ENCODE results near the gene S100B.

Gene S100B

GRCh38 chr21:46626975-46627501 lies 22.2 kb upstream of the S100B start:
- no peak for DNase-seq

GRCh38 chr21:46626536-46626935 lies 21.7 kb upstream of the S100B start:
- DNase-seq = no peak

DNA sequence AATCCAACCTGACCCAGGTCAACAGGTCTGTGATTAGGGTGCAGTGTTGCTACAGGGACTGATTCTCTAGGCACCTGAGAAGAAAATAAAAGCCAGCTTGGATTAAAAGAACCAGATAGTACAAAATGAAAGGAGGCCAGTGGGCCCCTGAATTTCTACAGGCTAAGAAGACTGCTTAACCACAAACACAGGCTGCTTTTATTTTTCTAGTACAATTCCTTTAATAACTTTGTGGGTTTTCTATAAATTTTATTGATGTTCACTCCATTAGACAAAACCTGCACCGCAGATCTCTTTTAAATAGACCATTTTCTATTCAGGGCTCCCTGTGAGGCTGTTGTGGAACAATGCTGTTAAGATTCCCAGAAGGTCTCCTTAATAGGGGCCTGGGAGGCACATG lies 20.9 kb upstream of the S100B start:
- DNase-seq = no peak

DNA sequence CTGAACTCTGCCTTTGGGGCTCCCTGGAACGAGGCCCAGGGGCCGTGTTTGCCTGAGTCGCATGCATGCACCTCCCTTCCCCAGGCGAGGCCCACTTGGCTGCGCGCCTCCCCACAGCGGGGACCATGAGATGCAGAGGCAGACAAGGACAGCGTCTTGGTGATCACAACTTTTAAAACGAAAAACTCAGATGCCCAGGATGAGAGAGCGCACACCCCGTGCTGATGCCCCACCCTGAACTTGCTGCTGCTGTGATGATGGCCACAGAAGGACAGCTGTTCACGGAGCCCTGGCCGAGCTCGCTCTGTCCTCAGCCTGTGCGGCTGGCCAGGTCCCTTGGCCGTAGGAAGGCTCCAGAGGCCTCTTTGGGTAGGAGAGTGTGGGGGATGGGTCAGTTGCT lies 19.2 kb upstream of the S100B start:
- no peak for DNase-seq

- DNase-seq = no peak
These were observed 17.3 kb upstream of the S100B start for GRCh38 chr21:46622226-46622625.

- no peak for DNase-seq
These were observed 16.7 kb upstream of the S100B start for GRCh38 chr21:46621457-46622182.

GRCh38 chr21:46620846-46621245 lies 16.0 kb upstream of the S100B start:
- DNase-seq = no peak

DNA sequence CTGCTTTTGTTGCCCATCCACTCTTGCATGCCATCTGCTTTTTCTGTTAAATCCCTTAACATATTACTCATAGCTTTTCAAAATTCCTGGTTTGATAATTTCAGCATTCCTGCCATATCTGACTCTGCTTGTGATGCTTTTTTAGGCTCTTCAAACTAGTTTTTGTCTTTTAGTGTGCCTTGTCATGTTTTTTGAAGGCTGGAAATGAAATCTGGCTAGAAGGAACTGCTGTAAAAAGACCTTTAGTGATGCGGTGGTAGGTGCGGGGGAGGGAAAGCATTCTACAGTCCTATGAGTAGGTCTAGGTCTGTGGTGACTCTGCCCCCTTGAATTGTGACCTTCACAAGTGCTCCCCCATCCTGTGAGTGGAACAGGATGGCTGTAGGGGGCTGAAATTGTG lies 15.0 kb upstream of the S100B start:
- no peak for DNase-seq

DNA sequence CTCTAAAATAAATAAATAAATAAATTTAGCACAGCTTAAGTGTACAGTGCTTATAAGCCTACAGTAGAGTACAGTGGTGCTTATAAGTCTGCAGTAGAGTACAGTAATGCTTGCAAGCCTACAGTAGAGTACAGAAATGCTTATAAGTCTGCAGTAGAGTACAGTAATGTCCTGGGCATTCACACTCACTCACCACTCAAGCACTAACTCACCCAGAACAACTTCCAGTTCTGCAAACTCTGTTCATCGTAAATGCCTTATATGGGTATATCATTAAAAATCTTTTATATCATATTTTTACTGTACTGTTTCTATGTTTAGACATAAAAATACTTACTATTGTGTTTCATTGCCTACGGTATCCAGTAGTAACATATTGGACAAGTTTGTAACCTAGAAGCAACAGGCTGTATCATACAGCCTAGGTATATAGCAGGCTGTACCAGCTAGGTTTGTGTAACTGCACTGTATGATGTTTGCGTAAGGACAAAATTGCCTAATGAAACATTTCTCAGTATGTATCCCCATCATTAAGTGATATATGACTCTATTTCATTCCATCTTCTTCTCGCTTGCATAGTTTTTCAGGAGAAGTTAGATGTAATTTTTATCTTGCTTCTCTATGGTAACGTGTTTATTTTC lies 14.0 kb upstream of the S100B start:
- no peak for DNase-seq

DNA sequence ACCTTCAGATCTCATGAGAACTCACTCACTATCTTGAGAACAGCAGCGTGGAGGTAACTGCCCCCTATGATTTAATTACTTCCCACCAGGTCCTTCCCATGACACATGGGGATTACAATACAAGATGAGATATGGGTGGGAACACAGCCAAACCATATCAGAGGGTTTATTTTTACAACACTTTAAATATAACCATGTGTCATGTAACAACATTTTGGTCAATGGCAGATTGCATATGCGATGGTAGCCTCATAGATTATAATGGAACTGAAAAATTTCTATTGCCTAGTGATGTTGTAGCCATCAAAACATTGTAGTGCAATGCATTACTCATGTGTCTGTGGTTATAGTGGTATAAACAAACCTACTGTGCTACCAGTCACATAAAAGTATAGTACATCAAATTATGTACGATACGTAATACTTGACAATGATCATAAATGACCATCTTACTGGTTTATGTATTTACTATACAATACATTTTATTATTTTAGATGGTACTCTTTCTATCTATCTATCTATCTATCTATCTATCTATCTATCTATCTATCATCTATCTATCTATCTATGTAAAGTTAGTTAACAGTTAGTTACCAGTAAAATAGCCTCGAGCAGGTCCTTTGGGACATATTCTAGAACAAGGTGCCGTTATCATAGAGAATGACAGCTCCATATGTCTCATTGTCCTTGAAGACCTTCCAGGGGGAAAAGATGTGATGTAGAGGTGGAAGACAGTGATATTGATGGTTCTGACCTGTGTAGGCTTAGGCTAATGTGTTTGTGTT lies 12.6 kb upstream of the S100B start:
- no peak for DNase-seq

- DNase-seq = no peak
These were observed 11.8 kb upstream of the S100B start for GRCh38 chr21:46616656-46617055.

DNA sequence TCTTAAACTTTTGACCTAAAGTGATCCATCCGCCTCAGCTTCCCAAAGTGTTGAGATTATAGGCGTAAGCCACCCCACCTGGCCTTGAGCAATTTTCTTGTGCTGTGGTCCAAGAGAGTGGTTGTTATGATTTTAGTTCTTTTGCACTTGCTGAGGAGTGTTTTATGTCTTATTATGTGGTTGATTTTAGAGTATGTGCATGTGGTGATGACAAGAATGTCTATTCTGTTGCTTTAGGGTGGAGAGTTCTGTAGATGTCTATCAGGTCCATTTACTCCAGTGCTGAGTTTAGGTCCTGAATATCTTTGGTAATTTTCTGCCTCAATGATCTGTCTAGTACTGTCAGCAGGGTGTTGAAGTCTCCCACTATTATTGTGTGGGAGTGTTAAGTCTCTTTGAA lies 11.2 kb upstream of the S100B start:
- no peak for DNase-seq

GRCh38 chr21:46613391-46613790 lies 8.5 kb upstream of the S100B start:
- DNase-seq = no peak

- no peak for DNase-seq
These were observed 5.3 kb upstream of the S100B start for GRCh38 chr21:46610018-46610701.

- DNase-seq = no peak
These were observed 3.8 kb upstream of the S100B start for GRCh38 chr21:46608672-46609111.

GRCh38 chr21:46607636-46608035 lies 2.8 kb upstream of the S100B start:
- DNase-seq = no peak

DNA sequence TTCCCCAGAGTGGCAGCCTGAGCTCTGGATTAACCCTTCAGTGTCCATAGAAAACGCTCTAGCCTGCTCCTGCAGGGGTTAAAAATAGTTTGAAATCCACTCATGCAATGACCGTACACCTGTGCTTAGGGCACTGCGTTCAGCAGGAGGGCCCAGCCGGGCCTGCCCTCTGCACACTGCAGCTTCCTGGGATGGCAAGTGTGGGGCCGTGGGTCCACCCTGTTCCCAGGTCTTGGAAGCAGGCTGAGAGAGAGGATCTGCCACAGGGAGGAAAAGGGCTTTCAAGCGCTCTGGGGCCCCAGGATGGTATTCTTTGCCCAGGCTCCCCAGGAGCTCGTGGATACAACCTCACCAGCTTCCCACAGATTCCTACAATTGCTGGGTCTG lies 1.5 kb upstream of the S100B start:
- DNase-seq = no peak

- no peak for DNase-seq
These were observed 1.0 kb upstream of the S100B start for GRCh38 chr21:46605767-46606426.

DNA sequence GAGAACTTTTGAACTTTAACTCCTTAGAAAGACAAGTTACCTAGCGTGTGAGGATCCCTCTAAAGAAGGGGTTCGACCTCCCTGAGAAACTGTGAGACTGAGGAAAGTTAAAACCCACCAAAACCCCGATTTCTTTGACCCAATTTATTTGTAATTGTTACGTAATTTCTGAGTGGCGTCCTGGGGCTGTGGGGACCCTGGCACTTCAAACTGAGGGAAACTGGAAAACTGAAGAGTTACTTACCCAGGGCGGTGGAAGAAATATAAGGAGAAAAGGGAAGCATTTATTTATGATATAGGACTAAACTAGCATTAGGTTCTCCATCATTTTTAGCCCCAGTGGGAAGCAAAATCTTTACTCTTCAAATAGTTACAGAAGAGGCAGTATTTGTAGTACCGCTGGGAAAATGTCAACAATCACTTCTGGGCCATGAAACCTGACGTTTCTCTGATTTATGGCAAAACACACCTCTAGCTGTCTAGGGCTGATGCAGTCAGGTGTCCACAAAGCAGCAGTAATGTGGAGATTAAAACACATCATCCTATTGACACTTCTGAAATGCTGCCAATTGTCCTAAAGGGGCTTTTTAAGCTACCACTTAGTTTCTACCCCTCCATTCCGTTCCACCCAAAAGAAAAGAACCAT lies 430 bp downstream of the S100B start:
- no peak for DNase-seq

DNA sequence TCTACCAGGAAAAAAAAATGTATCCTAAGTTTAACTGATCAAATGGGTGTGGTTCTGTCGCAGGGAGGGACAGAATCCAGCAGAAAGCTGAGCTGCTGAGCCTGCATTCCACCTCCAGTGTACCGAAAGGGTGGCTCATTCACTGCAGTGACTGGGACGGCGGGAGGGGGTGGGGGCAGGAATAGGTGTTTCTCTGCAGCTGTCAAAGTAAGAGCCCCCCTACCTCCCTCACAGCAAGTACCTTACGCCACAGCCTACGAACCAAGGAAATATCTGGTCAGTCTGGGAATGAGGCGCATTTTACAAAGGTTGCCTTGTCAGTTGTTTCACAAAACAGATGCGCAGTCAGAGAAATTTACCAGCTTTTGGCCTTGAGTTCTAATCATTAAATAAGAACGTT lies 1.7 kb downstream of the S100B start:
- no peak for DNase-seq

- no peak for DNase-seq
These were observed 3.9 kb downstream of the S100B start for GRCh38 chr21:46600978-46601377.

GRCh38 chr21:46600305-46600704 lies 4.6 kb downstream of the S100B start:
- DNase-seq = no peak

Measured in NCI-H2107 (cell line).